22Rv1 (cell line): Measurements from ENCODE around the gene RECQL.

Source experiments
- CTCF ChIP-seq: fragments of 450-650 bp; IDR thresholded peaks from 2 replicates; pipeline ENCODE4 v1.5.1; 2017; ENCODE audit warnings: mild to moderate bottlenecking
- ZFX ChIP-seq: fragments of 450-650 bp; IDR thresholded peaks from 2 replicates; pipeline ENCODE4 v1.6.1; 2017; ENCODE audit warnings: antibody characterized with exemption, borderline replicate concordance

GRCh38 chr12:21459474-21459873 is 42.0 kb downstream of the RECQL start:
- TF ChIP-seq CTCF (no peak), ZFX (no peak)
